Stimulated activated naive CD8-positive, alpha-beta T cell treated with anti-CD3 and anti-CD28 coated beads, Interleukin-15, Interleukin-2, amounts not matched to agents 100 ng/mL and 50 ng/mL, for 24 hours (primary cell): ENCODE measurements around the gene ANKRD65.
"Not testable (repeated sequence)": the region's sequence is repeated elsewhere in the genome, so short reads cannot be mapped to it uniquely, and the experiment has no call there.

Experiments used
- H3K27ac Mint-ChIP-seq: one replicate; pipeline ENCODE4 v1.8.0; 2021; ENCODE audit warnings: mild to moderate bottlenecking, mixed read lengths
- H3K27me3 Mint-ChIP-seq: one replicate; pipeline ENCODE4 v1.8.0; 2021; ENCODE audit warnings: mixed read lengths
- H3K36me3 Mint-ChIP-seq: one replicate; pipeline ENCODE4 v1.8.0; 2021; ENCODE audit warnings: low read depth, mixed read lengths
- H3K4me1 Mint-ChIP-seq: one replicate; pipeline ENCODE4 v1.8.0; 2021; ENCODE audit warnings: low read depth, mixed read lengths
- H3K4me3 Mint-ChIP-seq: one replicate; pipeline ENCODE4 v1.8.0; 2021; ENCODE audit warnings: mild to moderate bottlenecking, mixed read lengths
- H3K9me3 Mint-ChIP-seq: one replicate; pipeline ENCODE4 v1.8.0; 2021; ENCODE audit warnings: mixed read lengths

ANKRD65 gene

GRCh38 chr1:1451696-1452364 is 30.8 kb upstream of the ANKRD65 start:
- Mint-ChIP-seq H3K4me1 (no peaks in the 10 kb centered on the region), H3K4me3 (no peak overlapping the region), H3K9me3 (no peaks in the 10 kb centered on the region), H3K27me3 (peaks cover 5% of the 10 kb centered on the region), H3K36me3 (no peaks in the 10 kb centered on the region), H3K27ac (no peak overlapping the region)

- not testable (repeated sequence) for H3K27me3 Mint-ChIP-seq, H3K36me3 Mint-ChIP-seq, H3K27ac Mint-ChIP-seq, H3K4me3 Mint-ChIP-seq, H3K4me1 Mint-ChIP-seq, H3K9me3 Mint-ChIP-seq
These were observed 29.5 kb upstream of the ANKRD65 start for GRCh38 chr1:1450616-1451015.

- Mint-ChIP-seq H3K4me1 (no peaks in the 10 kb centered on the region), H3K4me3 (no peak within 1 kb of the TSS), H3K36me3 (no peaks in the 10 kb centered on the region), H3K27me3 (peaks cover 5% of the 10 kb centered on the region), H3K9me3 (no peaks in the 10 kb centered on the region), H3K27ac (no peak within 1 kb of the TSS)
These were observed 28.1 kb upstream of the ANKRD65 start, which contains the start of gene ATAD3C for GRCh38 chr1:1449099-1449739. ATAD3C (plus strand) TSS chr1:1449689; CDS start chr1:1450684, 995 bp downstream.

GRCh38 chr1:1446631-1447030 is 25.6 kb upstream of the ANKRD65 start:
- H3K9me3 Mint-ChIP-seq, H3K4me1 Mint-ChIP-seq, H3K27me3 Mint-ChIP-seq, H3K4me3 Mint-ChIP-seq, H3K36me3 Mint-ChIP-seq, H3K27ac Mint-ChIP-seq: not testable (repeated sequence)

GRCh38 chr1:1442069-1442770 is 21.1 kb upstream of the ANKRD65 start:
- Mint-ChIP-seq H3K4me3 (no peak overlapping the region), H3K27ac (no peak overlapping the region), H3K27me3 (no peaks in the 10 kb centered on the region), H3K4me1 (no peaks in the 10 kb centered on the region), H3K36me3 (no peaks in the 10 kb centered on the region), H3K9me3 (no peaks in the 10 kb centered on the region)

GRCh38 chr1:1441002-1441888 is 20.2 kb upstream of the ANKRD65 start:
- Mint-ChIP-seq H3K36me3 (no peaks in the 10 kb centered on the region), H3K4me1 (peaks cover 1% of the 10 kb centered on the region), H3K9me3 (no peaks in the 10 kb centered on the region), H3K27me3 (peaks cover 2% of the 10 kb centered on the region), H3K27ac (no peak overlapping the region), H3K4me3 (no peak overlapping the region)

- Mint-ChIP-seq H3K27ac (no peak overlapping the region), H3K4me3 (no peak overlapping the region), H3K4me1 (peaks cover 3% of the 10 kb centered on the region), H3K27me3 (peaks cover 3% of the 10 kb centered on the region), H3K36me3 (no peaks in the 10 kb centered on the region), H3K9me3 (no peaks in the 10 kb centered on the region)
These were observed 19.4 kb upstream of the ANKRD65 start for GRCh38 chr1:1440262-1441001.

GRCh38 chr1:1439546-1440261 is 18.6 kb upstream of the ANKRD65 start:
- Mint-ChIP-seq H3K4me1 (peaks cover 9% of the 10 kb centered on the region), H3K27ac (no peak overlapping the region), H3K4me3 (no peak overlapping the region), H3K27me3 (peaks cover 8% of the 10 kb centered on the region), H3K9me3 (no peaks in the 10 kb centered on the region), H3K36me3 (no peaks in the 10 kb centered on the region)

- H3K36me3 Mint-ChIP-seq, result no peaks in the 10 kb centered on the region
- peaks cover 17% of the 10 kb centered on the region for H3K4me1 Mint-ChIP-seq
- H3K4me3 Mint-ChIP-seq, result no peak overlapping the region
- H3K9me3 Mint-ChIP-seq, result no peaks in the 10 kb centered on the region
- H3K27me3 Mint-ChIP-seq, result peaks cover 8% of the 10 kb centered on the region
- H3K27ac Mint-ChIP-seq, result no peak overlapping the region
These were observed 17.7 kb upstream of the ANKRD65 start for GRCh38 chr1:1438531-1439381.

- no peak overlapping the region for H3K4me3 Mint-ChIP-seq
- H3K27ac Mint-ChIP-seq, result no peak overlapping the region
- peaks cover 8% of the 10 kb centered on the region for H3K27me3 Mint-ChIP-seq
- no peaks in the 10 kb centered on the region for H3K9me3 Mint-ChIP-seq
- H3K4me1 Mint-ChIP-seq, result peaks cover 20% of the 10 kb centered on the region
- no peaks in the 10 kb centered on the region for H3K36me3 Mint-ChIP-seq
These were observed 16.9 kb upstream of the ANKRD65 start for GRCh38 chr1:1437904-1438376.

GRCh38 chr1:1437033-1437903 is 16.2 kb upstream of the ANKRD65 start:
- Mint-ChIP-seq H3K27ac (no peak overlapping the region), H3K4me3 (no peak overlapping the region), H3K27me3 (peaks cover 8% of the 10 kb centered on the region), H3K4me1 (peaks cover 20% of the 10 kb centered on the region), H3K9me3 (no peaks in the 10 kb centered on the region), H3K36me3 (no peaks in the 10 kb centered on the region)

GRCh38 chr1:1436630-1437032 is 15.6 kb upstream of the ANKRD65 start:
- Mint-ChIP-seq H3K27ac (no peak overlapping the region), H3K4me1 (peaks cover 20% of the 10 kb centered on the region), H3K4me3 (peak overlapping the region; percentile 49), H3K36me3 (no peaks in the 10 kb centered on the region), H3K9me3 (no peaks in the 10 kb centered on the region), H3K27me3 (peaks cover 8% of the 10 kb centered on the region)
